ENCODE measurements around the gene CSDE1.

Gene CSDE1

GRCh38 chr1:114750780-114751179 lies 7.0 kb downstream of the CSDE1 start:
- no peak for DNase-seq (ENCODE audit: low read depth in 1 of 2, low spot score in 1 of 2)

GRCh38 chr1:114749835-114750234 lies 7.9 kb downstream of the CSDE1 start:
- no peak for DNase-seq (ENCODE audit: low read depth in 1 of 2, low spot score in 1 of 2)

- no peak for DNase-seq (ENCODE audit: low read depth in 1 of 2, low spot score in 1 of 2)
Observed at GRCh38 chr1:114746450-114747121, 11.2 kb downstream of the CSDE1 start.

GRCh38 chr1:114745291-114745690 lies 12.5 kb downstream of the CSDE1 start:
- no peak for DNase-seq (ENCODE audit: low read depth in 1 of 2, low spot score in 1 of 2)

GRCh38 chr1:114741963-114742746 lies 15.6 kb downstream of the CSDE1 start:
- DNase-seq (ENCODE audit: low read depth in 1 of 2, low spot score in 1 of 2), result no peak

GRCh38 chr1:114740331-114740730 lies 17.5 kb downstream of the CSDE1 start:
- DNase-seq (ENCODE audit: low read depth in 1 of 2, low spot score in 1 of 2), result no peak

GRCh38 chr1:114737314-114737849 lies 20.4 kb downstream of the CSDE1 start:
- DNase-seq (ENCODE audit: low read depth in 1 of 2, low spot score in 1 of 2), result no peak

GRCh38 chr1:114735479-114735878 lies 22.3 kb downstream of the CSDE1 start:
- no peak for DNase-seq (ENCODE audit: low read depth in 1 of 2, low spot score in 1 of 2)

GRCh38 chr1:114729782-114730181 lies 28.0 kb downstream of the CSDE1 start:
- DNase-seq (ENCODE audit: low read depth in 1 of 2, low spot score in 1 of 2), result no peak

- no peak for DNase-seq (ENCODE audit: low read depth in 1 of 2, low spot score in 1 of 2)
Observed at GRCh38 chr1:114728553-114728952, 29.2 kb downstream of the CSDE1 start.

GRCh38 chr1:114725230-114725629 lies 32.6 kb downstream of the CSDE1 start:
- no peak for DNase-seq (ENCODE audit: low read depth in 1 of 2, low spot score in 1 of 2)

GRCh38 chr1:114723915-114724314 lies 33.9 kb downstream of the CSDE1 start:
- DNase-seq (ENCODE audit: low read depth in 1 of 2, low spot score in 1 of 2), result no peak

- DNase-seq (ENCODE audit: low read depth in 1 of 2, low spot score in 1 of 2), result no peak
Observed at GRCh38 chr1:114723457-114723856, 34.3 kb downstream of the CSDE1 start.

- DNase-seq (ENCODE audit: low read depth in 1 of 2, low spot score in 1 of 2), result no peak
Observed at GRCh38 chr1:114720492-114720891, 37.3 kb downstream of the CSDE1 start.

GRCh38 chr1:114719424-114719787 lies 38.4 kb downstream of the CSDE1 start:
- no peak for DNase-seq (ENCODE audit: low read depth in 1 of 2, low spot score in 1 of 2)

- no peak for DNase-seq (ENCODE audit: low read depth in 1 of 2, low spot score in 1 of 2)
Observed at GRCh38 chr1:114718661-114719423, 38.9 kb downstream of the CSDE1 start.

- DNase-seq (ENCODE audit: low read depth in 1 of 2, low spot score in 1 of 2), result peak; percentile 86 to 94
Observed at GRCh38 chr1:114716304-114717170, 41.2 kb downstream of the CSDE1 start, which contains the start of gene NRAS. TSS of gene NRAS (minus strand) at chr1:114716771. CDS start at chr1:114716160, 611 bp downstream.

GRCh38 chr1:114715952-114716303 lies 41.9 kb downstream of the CSDE1 start:
- no peak for DNase-seq (ENCODE audit: low read depth in 1 of 2, low spot score in 1 of 2)

GRCh38 chr1:114712977-114713376 lies 44.8 kb downstream of the CSDE1 start:
- DNase-seq (ENCODE audit: low read depth in 1 of 2, low spot score in 1 of 2), result no peak

GRCh38 chr1:114710360-114710759 lies 47.4 kb downstream of the CSDE1 start:
- no peak for DNase-seq (ENCODE audit: low read depth in 1 of 2, low spot score in 1 of 2)

- DNase-seq (ENCODE audit: low read depth in 1 of 2, low spot score in 1 of 2), result no peak
Observed at GRCh38 chr1:114707604-114708003, 50.2 kb downstream of the CSDE1 start.

Measured in stimulated activated CD4-positive, alpha-beta T cell treated with anti-CD3 and anti-CD28 coated beads, Interleukin-15, amount 100 ng/mL, for 1 hour (primary cell).